GM19467 (cell line): Measurements from ENCODE around the gene ABCC6.
"Not testable (repeated sequence)": the region's sequence is repeated elsewhere in the genome, so short reads cannot be mapped to it uniquely, and the experiment has no call there.

Experiments
- ATAC-seq: cut with Tn5 transposase; IDR thresholded peaks from one replicate; pipeline ENCODE4 v1.9.1; 2021; ENCODE audit warnings: mild to moderate bottlenecking, moderate library complexity; ENCODE audit not compliant: unreplicated experiment

Gene ABCC6

GRCh38 chr16:16222850-16223661 is at the start of gene ABCC6:
Gene ABCC6 (minus strand): TSS chr16:16223494. CDS start chr16:16223434, 60 bp downstream.
- ATAC-seq = not testable (repeated sequence)

- not testable (repeated sequence) for ATAC-seq
These were observed 49.4 kb upstream of the ABCC6 start for GRCh38 chr16:16272573-16273221.

GRCh38 chr16:16271658-16272057 is 48.4 kb upstream of the ABCC6 start:
- ATAC-seq = not testable (repeated sequence)

- not testable (repeated sequence) for ATAC-seq
These were observed 45.0 kb upstream of the ABCC6 start for GRCh38 chr16:16268185-16268808.

DNA sequence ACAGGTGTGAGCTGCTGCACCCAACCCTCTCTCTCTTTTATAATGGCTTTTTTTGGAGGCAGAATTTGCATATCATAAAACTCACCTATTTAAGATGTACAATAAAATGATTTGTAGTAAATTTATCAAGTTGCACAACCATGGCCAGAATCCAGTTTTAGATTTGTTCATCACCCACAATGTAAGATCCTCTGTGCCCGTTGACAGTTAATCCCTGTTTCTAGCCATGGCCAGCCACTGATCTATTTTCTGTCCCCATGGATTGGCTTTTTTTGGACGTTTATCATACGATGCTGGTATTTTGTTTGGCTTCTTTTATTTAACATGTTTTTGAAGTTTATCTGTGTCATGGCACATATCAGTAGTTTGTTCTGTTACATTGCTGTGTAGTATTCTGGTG is 44.4 kb upstream of the ABCC6 start:
- ATAC-seq = not testable (repeated sequence)

DNA sequence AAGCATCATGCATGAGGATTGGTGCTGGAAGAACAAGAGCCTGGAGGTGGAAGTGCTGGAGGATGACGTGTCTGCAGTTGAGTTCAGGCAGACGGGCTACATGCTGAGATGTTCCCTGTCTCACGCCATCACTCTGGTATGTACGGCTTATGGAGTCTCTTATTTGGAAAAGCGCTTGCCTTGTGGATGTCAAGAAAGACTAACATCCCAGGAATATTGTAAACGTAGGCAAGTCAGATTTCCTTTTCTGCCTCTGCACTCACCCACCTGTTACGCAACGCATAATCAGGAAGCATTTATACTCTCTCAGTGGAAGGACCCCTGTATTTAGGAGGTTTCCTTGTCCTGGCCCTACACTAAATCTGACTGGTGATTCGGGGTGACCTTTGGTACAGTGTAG is 41.8 kb upstream of the ABCC6 start:
- ATAC-seq = not testable (repeated sequence)

DNA sequence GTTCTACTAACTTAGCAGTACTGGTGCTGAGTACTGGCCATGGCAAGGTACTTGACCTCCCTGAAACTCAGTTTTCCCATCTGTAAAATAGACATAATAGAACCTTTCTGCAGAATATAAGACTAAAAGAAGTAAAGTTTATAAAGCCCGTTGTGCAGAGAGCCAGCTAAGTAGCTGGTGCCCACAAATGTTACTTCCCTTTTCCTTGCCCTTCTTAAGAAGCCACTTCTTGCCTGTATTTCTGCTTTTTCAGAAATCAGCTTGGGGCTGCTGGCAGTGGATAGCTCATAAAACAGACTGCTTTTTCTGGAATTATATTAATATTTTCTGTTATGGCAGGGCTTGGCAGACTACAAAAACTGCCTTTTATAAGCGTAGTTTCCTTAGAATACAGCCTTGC is 40.7 kb upstream of the ABCC6 start:
- ATAC-seq = not testable (repeated sequence)

GRCh38 chr16:16262954-16263555 is 39.8 kb upstream of the ABCC6 start:
- not testable (repeated sequence) for ATAC-seq

GRCh38 chr16:16259971-16260370 is 36.7 kb upstream of the ABCC6 start:
- ATAC-seq = not testable (repeated sequence)

DNA sequence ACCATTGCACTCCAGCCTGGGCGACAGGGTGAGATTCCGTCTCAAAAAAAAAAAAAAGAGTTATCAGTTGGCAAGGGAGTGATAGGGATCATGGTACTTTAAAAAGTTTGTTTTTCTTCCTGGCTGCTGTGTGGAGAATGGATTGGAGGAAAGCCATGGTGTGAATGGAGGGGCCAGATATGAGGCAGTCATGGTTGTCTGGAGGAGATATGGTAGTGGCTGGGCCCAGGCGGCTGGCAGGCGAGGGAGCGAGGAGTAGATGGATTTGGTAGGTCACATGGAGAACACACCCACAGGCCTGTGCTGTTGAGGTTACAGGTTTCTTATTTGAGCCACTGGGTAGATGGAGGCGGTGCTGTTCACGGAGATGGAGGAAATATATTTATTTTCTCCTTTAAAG is 35.5 kb upstream of the ABCC6 start:
- not testable (repeated sequence) for ATAC-seq

GRCh38 chr16:16257301-16257923 is 34.1 kb upstream of the ABCC6 start:
- ATAC-seq = not testable (repeated sequence)

DNA sequence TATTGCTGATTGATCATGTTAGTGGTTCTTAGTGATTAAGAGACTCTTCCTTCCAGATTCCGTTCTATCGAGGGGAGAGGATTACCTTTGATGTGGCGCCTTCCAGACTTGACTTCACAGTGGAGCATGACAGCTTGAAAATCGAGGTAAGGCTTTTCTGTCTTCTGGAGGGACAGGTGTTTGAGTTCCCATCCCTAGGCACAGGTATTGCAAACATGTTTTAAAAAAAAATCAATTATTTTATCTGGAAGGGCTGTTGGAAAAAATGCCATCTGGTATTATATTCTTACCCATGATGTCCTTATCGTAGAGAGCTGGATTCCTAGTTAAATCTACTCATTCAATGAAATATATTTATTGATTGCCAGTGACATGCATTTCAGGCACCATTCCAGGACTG is 29.1 kb upstream of the ABCC6 start:
- not testable (repeated sequence) for ATAC-seq

DNA sequence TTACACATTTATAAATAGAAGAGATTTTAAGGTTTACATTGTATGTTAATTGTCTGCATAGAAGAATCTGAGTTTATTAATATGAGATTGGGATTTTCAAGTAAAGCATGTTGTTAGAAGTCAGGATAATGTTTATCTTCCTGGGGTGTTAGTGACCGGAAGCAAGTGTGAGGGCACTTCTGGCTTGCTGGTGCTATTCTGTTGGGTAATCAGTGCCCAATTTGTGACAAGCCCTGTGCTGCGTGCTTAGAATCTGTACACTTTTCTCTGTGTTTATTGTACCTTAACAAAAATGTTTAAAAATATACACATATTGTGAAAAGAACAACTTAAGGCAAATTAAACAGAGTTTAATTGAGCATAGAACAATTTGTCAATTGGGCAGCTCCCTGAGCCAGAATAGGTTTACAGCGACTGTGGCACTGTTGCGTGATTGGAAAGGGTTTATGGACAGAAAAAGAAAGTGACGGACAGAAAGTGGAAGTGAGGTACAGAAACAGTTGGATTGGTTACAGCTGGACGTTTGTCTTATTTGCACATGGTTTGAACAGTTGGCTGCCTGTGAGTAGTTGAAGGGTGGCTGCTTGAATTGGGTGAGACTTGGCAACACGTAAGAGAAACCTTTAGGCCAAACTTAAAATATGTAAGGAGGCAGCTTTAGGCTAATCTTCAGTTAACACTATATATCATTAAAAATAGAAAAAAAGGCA is 26.5 kb upstream of the ABCC6 start:
- ATAC-seq = not testable (repeated sequence)

GRCh38 chr16:16247439-16247838 is 24.1 kb upstream of the ABCC6 start:
- ATAC-seq = not testable (repeated sequence)

- ATAC-seq = not testable (repeated sequence)
These were observed 23.4 kb upstream of the ABCC6 start for GRCh38 chr16:16246578-16247262.

GRCh38 chr16:16243886-16244285 is 20.6 kb upstream of the ABCC6 start:
- not testable (repeated sequence) for ATAC-seq

DNA sequence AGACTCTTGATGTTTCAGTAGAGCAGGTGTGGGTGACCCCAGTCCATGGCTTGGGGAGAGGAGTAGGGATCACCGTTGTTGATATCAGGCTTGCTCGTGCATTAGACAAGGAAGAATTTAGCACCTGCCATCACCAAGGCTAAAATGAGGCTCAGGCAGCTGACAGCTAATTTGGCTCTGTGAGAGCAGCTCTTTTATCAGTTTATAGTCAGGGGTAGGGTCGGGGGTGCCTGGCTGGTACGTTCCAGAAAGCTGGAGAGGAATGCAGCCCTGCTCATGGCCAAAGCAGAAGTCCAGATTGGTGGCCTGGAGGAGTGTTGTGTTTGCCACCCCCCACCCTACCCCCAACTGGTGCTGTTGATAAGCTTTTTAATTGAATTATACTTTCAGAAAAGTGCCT is 17.4 kb upstream of the ABCC6 start:
- ATAC-seq = not testable (repeated sequence)

DNA sequence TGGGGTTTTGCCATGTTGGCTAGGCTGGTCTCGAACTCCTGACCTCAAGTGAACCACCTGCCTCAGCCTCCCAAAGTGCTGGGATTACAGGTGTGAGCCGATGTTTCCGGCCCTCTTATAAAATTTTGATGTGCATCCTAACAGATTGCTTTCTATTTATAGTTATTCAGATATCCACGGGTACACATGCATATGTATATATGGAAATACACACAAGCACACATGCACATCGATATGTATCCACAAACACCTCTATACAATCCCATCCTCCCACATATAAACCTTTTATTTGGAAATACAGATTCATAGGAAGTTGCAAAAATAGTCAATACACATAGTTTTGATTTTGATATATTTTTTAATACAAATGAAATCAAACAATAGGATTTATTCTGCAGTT is 14.4 kb upstream of the ABCC6 start:
- not testable (repeated sequence) for ATAC-seq

GRCh38 chr16:16237071-16237470 is 13.8 kb upstream of the ABCC6 start:
- not testable (repeated sequence) for ATAC-seq

DNA sequence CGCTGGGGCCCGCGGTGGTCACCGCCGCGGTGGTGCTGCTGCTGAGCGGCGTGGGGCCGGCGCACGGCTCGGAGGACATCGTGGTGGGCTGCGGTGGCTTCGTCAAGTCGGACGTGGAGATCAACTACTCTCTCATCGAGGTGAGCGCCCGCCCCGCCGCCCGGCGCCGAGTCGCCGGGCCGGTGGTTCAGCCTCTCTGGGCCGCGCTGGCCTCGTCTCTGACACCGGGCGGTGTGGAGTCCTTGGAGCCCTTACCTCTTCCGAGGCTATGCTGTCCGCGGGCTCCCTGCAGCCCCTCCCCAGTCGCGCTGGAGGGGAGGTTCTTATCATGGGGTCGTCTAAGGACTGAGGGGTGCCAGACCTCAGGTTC is 9.4 kb upstream of the ABCC6 start:
- ATAC-seq = peak; percentile 40
